Measurements from ENCODE around the gene PPP4R1. TPM values are rescaled to one million over a fixed set of nuclear protein-coding genes. Genes with fewer than 3 reads are reported as not detected.

Gene PPP4R1
- total RNA-seq, 6 donors from 2014 or later: 125 to 239 (median 189) TPM

DNA sequence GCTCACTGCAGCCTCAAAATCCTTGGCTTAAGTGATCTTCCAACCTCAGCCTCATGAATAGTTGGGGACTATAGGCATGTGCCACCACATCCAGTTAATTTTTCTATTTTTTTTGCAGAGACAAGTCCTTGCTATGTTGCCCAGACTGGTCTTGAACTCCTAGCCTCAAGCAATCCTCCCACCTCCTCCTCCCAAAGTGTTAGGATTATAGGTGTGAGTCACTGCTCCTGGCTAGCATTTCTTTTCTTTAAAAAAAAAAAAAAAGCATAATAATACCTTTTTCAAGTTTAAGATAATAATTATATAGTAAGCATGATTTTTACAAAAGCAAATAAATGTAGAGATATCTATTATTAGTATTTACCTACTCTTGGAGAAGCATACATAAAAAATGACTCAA is 36.1 kb downstream of the PPP4R1 start:
- H3K36me3 ChIP-seq: peaks cover 0 to 74% (median 23%) of the 10 kb centered on the region in 4 donors
- H3K4me3 ChIP-seq: no peak overlapping the region
- H3K27ac ChIP-seq: no peak overlapping the region
- ATAC-seq (ENCODE audit: low FRiP score in 2 of 2): no peak
- TF ChIP-seq POLR2A (IDR thresholded peaks at IDR 0.05): no peak
- TF ChIP-seq, protein P1, sequence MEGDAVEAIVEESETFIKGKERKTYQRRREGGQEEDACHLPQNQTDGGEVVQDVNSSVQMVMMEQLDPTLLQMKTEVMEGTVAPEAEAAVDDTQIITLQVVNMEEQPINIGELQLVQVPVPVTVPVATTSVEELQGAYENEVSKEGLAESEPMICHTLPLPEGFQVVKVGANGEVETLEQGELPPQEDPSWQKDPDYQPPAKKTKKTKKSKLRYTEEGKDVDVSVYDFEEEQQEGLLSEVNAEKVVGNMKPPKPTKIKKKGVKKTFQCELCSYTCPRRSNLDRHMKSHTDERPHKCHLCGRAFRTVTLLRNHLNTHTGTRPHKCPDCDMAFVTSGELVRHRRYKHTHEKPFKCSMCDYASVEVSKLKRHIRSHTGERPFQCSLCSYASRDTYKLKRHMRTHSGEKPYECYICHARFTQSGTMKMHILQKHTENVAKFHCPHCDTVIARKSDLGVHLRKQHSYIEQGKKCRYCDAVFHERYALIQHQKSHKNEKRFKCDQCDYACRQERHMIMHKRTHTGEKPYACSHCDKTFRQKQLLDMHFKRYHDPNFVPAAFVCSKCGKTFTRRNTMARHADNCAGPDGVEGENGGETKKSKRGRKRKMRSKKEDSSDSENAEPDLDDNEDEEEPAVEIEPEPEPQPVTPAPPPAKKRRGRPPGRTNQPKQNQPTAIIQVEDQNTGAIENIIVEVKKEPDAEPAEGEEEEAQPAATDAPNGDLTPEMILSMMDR (IDR thresholded peaks at IDR 0.05): no peak
- TF ChIP-seq EP300 (IDR thresholded peaks at IDR 0.05): no peak
- no peak for TF ChIP-seq POLR2AphosphoS5 (IDR thresholded peaks at IDR 0.05)
- no peaks in the 10 kb centered on the region for H3K9me3 ChIP-seq
- no peaks in the 10 kb centered on the region for H3K27me3 ChIP-seq
- no peak for DNase-seq
- peaks cover 4 to 10% (median 6%) of the 10 kb centered on the region in 4 donors for H3K4me1 ChIP-seq

DNA sequence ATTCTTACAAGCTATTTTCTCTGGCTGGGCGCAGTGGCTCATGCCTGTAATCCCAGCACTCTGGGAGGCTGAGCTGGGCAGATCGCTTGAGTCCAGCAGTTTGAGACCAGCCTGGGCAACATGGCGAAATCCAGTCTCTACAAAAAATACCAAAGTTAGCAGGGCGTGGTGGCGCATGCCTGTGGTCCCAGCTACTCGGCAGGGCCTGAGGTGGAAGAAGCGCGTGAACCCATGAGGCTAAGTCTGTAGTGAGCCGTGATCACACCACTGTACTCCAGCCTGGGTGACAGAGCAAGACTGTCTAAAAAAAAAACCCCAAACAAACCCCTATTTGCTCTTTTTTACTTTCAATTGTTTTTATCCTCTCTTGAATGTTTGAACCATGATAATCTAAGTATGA is 37.0 kb downstream of the PPP4R1 start:
- Histone ChIP-seq H3K27ac (no peak overlapping the region), H3K4me3 (no peak overlapping the region), H3K27me3 (no peaks in the 10 kb centered on the region), H3K4me1 (peaks cover 4 to 10% (median 6%) of the 10 kb centered on the region in 4 donors), H3K9me3 (no peaks in the 10 kb centered on the region), H3K36me3 (peaks cover 0 to 71% (median 20%) of the 10 kb centered on the region in 4 donors)
- no peak for TF ChIP-seq EP300 (IDR thresholded peaks at IDR 0.05)
- TF ChIP-seq, protein P1 (IDR thresholded peaks at IDR 0.05): no peak
- TF ChIP-seq POLR2AphosphoS5 (IDR thresholded peaks at IDR 0.05): no peak
- no peak for TF ChIP-seq POLR2A (IDR thresholded peaks at IDR 0.05)
- no peak for ATAC-seq (ENCODE audit: low FRiP score in 2 of 2)
- DNase-seq: no peak
- 92 to 97% methylated on average over 7 to 9 of the region's 9 CpGs for WGBS, 2 donors

DNA sequence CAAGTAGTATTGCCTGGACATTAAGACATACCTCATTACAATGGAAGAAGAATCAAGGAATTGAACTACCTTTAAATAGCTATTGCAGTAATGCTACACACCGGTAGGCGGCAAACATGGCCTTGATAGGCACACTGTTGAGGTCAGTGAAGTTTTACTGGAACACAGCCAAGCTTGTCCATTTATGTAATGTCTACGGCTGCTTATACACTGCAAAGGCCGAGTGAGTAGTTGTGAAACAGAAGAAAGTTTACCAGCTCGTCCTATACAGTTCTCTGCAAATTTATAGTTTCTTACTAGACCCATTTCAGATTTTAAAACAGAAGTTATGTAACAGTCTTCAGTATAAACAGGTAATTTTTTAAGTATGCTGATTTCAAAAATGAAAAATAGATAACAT is 38.8 kb downstream of the PPP4R1 start:
- H3K4me3 ChIP-seq: no peak overlapping the region
- DNase-seq (peak in 1 of 2 donors; percentile 91), ATAC-seq (ENCODE audit: low FRiP score in 2 of 2) (peak; percentile 92 to 96)
- peaks cover 4 to 10% (median 6%) of the 10 kb centered on the region in 4 donors for H3K4me1 ChIP-seq
- peaks cover 0 to 71% (median 15%) of the 10 kb centered on the region in 4 donors for H3K36me3 ChIP-seq
- H3K27ac ChIP-seq: no peak overlapping the region
- H3K27me3 ChIP-seq: no peaks in the 10 kb centered on the region
- TF ChIP-seq EP300 (IDR thresholded peaks at IDR 0.05): peak in 1 of 4 donors; percentile 44
- TF ChIP-seq POLR2AphosphoS5 (IDR thresholded peaks at IDR 0.05): peak in 1 of 2 donors; percentile 64
- no peak for TF ChIP-seq POLR2A (IDR thresholded peaks at IDR 0.05)
- TF ChIP-seq, protein P1 (IDR thresholded peaks at IDR 0.05): peak; percentile 65 to 94 (median 88)
- WGBS, 2 donors: 6 to 9% methylated on average over 5 of the region's 5 CpGs
- H3K9me3 ChIP-seq: no peaks in the 10 kb centered on the region

DNA sequence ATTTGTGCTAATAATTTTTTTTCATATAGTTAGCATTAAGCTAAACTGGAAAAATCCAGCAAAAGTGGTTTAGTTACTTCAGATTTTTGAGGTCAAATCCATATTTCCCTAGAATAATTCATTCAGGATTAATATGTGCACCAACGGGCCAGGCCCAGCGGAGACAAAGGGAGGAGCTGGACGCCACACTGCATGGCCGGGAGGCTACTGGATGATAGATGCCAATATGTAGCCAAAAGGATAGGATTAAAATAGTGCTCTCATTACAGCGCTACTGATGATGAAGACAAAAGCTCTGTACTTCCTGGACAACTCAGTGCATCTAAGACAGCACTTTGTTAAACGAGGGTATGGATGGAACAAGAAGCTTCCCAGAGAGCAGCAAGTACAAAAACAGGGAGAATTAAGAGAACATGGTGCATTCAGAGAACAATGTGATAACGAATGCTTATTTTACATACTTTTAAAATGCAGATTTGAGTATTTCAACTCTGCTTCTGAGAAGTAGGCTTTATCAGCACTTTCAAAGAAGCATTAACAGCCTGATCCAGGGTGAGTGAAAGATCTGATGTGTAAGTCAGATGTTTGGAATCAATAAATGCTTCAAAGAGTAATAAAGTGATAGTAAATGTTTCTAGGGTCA is 39.8 kb downstream of the PPP4R1 start:
- no peak for ATAC-seq (ENCODE audit: low FRiP score in 2 of 2)
- H3K36me3 ChIP-seq: peaks cover 0 to 71% (median 19%) of the 10 kb centered on the region in 4 donors
- 89 to 92% methylated on average over 7 of the region's 7 CpGs for WGBS, 2 donors

More for the DNA sequence above, 39.8 kb downstream of the PPP4R1 start:
- DNase-seq: no peak
- Histone ChIP-seq H3K27ac (no peak overlapping the region), H3K4me1 (peaks cover 4 to 10% (median 6%) of the 10 kb centered on the region in 4 donors), H3K27me3 (no peaks in the 10 kb centered on the region), H3K4me3 (no peak overlapping the region), H3K9me3 (no peaks in the 10 kb centered on the region)
- no peak for TF ChIP-seq POLR2A (IDR thresholded peaks at IDR 0.05)
- TF ChIP-seq EP300 (IDR thresholded peaks at IDR 0.05): no peak
- no peak for TF ChIP-seq POLR2AphosphoS5 (IDR thresholded peaks at IDR 0.05)
- TF ChIP-seq, protein P1 (IDR thresholded peaks at IDR 0.05): no peak

All from upper lobe of left lung (tissue), 6 donors.